IMR-90 (cell line): ENCODE data around the gene RIT1.
A peak's percentile ranks its signal among the peaks of the same experiment; 100 is the strongest.

Experiments used
- FOS ChIP-seq: fragments of 150-350 bp; IDR thresholded peaks from 2 replicates; pipeline ENCODE4 v1.6.1; 2016; ENCODE audit warnings: low read depth, low read length
- NFE2L2 ChIP-seq: fragments of 150-350 bp; IDR thresholded peaks from 2 replicates; pipeline ENCODE4 v1.6.1; 2016; ENCODE audit warnings: low read depth, mild to moderate bottlenecking, low read length
- POLR2A ChIP-seq: IDR thresholded peaks from 2 replicates; pipeline ENCODE4 v1.6.1; 2012; ENCODE audit warnings: mild to moderate bottlenecking, low read depth, low read length
- RAD21 ChIP-seq: IDR thresholded peaks from 2 replicates; pipeline ENCODE4 v1.6.1; 2012; ENCODE audit warnings: low read length, improper control_type of control experiment
- TF ChIP-seq, protein P1 (sequence below): conservative IDR thresholded peaks from 2 replicates; pipeline ENCODE4 v1.5.1; 2012; ENCODE audit warnings: mild to moderate bottlenecking, low read depth, low read length, improper control_type of control experiment

DNA sequence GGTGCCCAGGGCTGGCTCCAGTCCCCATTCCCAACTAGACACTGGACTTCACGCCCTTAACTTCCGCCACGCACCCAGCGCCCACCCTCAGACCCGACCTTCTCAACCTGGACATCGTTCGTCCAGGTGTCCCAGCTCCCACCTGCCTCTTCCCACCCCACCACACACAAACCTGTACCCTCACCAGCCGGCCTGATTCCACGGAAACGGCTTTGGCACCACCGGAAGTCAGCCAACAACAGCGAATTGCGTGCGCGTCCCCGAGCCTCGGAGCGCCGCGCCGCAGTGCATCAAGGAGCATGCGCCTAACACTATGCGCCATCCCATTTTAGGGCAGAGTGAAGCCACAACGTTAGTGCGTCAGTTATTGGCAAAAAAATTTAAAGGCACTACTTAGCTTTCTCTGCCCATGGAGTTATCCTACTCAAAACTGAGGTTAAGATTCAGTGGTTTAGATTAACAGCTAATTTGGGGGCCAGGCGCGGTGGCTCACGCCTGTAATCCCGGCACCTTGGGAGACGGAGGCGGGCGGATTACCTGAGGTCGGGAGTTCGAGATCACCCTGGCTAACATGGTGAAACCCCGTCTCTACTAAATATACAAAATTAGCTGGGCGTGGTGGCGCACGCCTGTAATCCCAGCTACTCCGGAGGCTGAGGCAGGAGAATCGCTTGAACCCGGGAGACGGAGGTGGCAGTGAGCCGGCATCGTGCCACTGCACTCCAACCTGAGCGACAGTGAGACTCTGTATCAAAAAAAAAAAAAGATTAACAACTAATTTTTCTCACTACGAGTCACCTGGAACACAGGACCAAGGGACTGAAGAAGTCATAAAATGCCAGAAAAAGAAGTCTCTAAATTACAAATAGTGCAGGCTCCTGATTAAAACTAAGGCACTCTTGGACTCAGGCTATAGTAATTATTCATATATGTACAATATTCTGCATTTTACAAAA is 53.9 kb downstream of the RIT1 start, which contains the start of gene GON4L:
- TF ChIP-seq, protein P1, sequence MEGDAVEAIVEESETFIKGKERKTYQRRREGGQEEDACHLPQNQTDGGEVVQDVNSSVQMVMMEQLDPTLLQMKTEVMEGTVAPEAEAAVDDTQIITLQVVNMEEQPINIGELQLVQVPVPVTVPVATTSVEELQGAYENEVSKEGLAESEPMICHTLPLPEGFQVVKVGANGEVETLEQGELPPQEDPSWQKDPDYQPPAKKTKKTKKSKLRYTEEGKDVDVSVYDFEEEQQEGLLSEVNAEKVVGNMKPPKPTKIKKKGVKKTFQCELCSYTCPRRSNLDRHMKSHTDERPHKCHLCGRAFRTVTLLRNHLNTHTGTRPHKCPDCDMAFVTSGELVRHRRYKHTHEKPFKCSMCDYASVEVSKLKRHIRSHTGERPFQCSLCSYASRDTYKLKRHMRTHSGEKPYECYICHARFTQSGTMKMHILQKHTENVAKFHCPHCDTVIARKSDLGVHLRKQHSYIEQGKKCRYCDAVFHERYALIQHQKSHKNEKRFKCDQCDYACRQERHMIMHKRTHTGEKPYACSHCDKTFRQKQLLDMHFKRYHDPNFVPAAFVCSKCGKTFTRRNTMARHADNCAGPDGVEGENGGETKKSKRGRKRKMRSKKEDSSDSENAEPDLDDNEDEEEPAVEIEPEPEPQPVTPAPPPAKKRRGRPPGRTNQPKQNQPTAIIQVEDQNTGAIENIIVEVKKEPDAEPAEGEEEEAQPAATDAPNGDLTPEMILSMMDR, result no peak
- TF ChIP-seq POLR2A (peak; percentile 60; the same call in 1 of the 2 replicates), FOS (no peak), NFE2L2 (no peak), RAD21 (peak; percentile 14; the same call in 1 of the 2 replicates)
